Measurements from ENCODE around the gene GUCY1B1.

DNA sequence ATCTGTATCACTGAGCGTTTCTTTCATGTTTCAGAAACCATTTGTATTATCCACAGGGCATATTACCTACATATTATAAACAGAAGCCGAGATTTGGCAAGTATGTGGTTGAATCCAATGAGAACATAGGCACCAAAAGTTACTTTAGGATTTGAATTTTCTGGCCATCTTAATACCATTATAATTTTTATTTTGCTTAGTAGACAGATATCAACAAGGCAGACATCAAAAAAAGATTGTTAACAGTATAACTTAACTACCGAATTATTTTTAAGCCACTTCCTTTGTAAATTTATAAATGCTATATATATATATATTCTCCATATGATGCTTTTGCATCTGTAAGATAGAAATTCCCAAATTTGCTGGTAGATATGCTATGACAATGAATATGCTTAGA, 2.2 kb downstream of the GUCY1B1 start:
- TF ChIP-seq POLR2A (IDR thresholded peaks at IDR 0.05) = no peak
- TF ChIP-seq, protein P1, sequence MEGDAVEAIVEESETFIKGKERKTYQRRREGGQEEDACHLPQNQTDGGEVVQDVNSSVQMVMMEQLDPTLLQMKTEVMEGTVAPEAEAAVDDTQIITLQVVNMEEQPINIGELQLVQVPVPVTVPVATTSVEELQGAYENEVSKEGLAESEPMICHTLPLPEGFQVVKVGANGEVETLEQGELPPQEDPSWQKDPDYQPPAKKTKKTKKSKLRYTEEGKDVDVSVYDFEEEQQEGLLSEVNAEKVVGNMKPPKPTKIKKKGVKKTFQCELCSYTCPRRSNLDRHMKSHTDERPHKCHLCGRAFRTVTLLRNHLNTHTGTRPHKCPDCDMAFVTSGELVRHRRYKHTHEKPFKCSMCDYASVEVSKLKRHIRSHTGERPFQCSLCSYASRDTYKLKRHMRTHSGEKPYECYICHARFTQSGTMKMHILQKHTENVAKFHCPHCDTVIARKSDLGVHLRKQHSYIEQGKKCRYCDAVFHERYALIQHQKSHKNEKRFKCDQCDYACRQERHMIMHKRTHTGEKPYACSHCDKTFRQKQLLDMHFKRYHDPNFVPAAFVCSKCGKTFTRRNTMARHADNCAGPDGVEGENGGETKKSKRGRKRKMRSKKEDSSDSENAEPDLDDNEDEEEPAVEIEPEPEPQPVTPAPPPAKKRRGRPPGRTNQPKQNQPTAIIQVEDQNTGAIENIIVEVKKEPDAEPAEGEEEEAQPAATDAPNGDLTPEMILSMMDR (IDR thresholded peaks at IDR 0.05) = no peak

Data from esophagus squamous epithelium (tissue), 4 donors.